CD4-positive, alpha-beta T cell treated with Interleukin-6 at 100 ng/mL for 8 hours (primary cell): ENCODE measurements around the gene ANKHD1.

Source experiments
- DNase-seq: peaks from one replicate; pipeline ENCODE4 v3.0.0-alpha.2; 2020; ENCODE audit warnings: mixed read lengths, low spot score

The ANKHD1 gene

GRCh38 chr5:140546851-140547507, 145.3 kb downstream of the ANKHD1 start:
- DNase-seq = no peak

GRCh38 chr5:140547508-140548299, 146.1 kb downstream of the ANKHD1 start, which contains the start of gene EIF4EBP3:
EIF4EBP3 (plus strand) TSS chr5:140547662; CDS start chr5:140547738, 76 bp downstream.
- peak; percentile 86 for DNase-seq

GRCh38 chr5:140548300-140548688, 146.7 kb downstream of the ANKHD1 start:
- DNase-seq = no peak

- no peak for DNase-seq
Measured at GRCh38 chr5:140548791-140549190, 147.2 kb downstream of the ANKHD1 start.

- no peak for DNase-seq
Measured at GRCh38 chr5:140549237-140550144, 147.9 kb downstream of the ANKHD1 start.

- DNase-seq = no peak
Measured at GRCh38 chr5:140550147-140551079, 148.8 kb downstream of the ANKHD1 start.

GRCh38 chr5:140551872-140552271, 150.2 kb downstream of the ANKHD1 start:
- DNase-seq = no peak

- DNase-seq = no peak
Measured at GRCh38 chr5:140553657-140554056, 152.0 kb downstream of the ANKHD1 start.

- DNase-seq = no peak
Measured at GRCh38 chr5:140554454-140554853, 152.8 kb downstream of the ANKHD1 start.

GRCh38 chr5:140555747-140556312, 154.2 kb downstream of the ANKHD1 start:
- DNase-seq = no peak

GRCh38 chr5:140556438-140556837, 154.8 kb downstream of the ANKHD1 start:
- DNase-seq = no peak

- DNase-seq = peak; percentile 81
Measured at GRCh38 chr5:140557136-140557805, 155.6 kb downstream of the ANKHD1 start, which contains the start of gene SRA1. SRA1 (minus strand) TSS chr5:140557473; CDS start chr5:140557452, 21 bp downstream.

- no peak for DNase-seq
Measured at GRCh38 chr5:140557965-140558364, 156.3 kb downstream of the ANKHD1 start.

- DNase-seq = no peak
Measured at GRCh38 chr5:140558542-140558941, 156.9 kb downstream of the ANKHD1 start.

- DNase-seq = no peak
Measured at GRCh38 chr5:140560227-140560626, 158.6 kb downstream of the ANKHD1 start.

- no peak for DNase-seq
Measured at GRCh38 chr5:140561753-140562523, 160.3 kb downstream of the ANKHD1 start.

- DNase-seq = no peak
Measured at GRCh38 chr5:140563596-140563995, 162.0 kb downstream of the ANKHD1 start.

- DNase-seq = peak; percentile 99
Measured at GRCh38 chr5:140564196-140565023, 162.8 kb downstream of the ANKHD1 start, which contains the start of the genes APBB3 and SLC35A4. APBB3 (minus strand) TSS chr5:140564598; CDS start chr5:140564245, 353 bp downstream. SLC35A4 (plus strand) TSS chr5:140564828; CDS start chr5:140567170, 2,342 bp downstream.
